ENCODE results near the gene MEI4.
"Not testable (repeated sequence)": the region's sequence is repeated elsewhere in the genome, so short reads cannot be mapped to it uniquely, and the experiment has no call there.

Gene MEI4

DNA sequence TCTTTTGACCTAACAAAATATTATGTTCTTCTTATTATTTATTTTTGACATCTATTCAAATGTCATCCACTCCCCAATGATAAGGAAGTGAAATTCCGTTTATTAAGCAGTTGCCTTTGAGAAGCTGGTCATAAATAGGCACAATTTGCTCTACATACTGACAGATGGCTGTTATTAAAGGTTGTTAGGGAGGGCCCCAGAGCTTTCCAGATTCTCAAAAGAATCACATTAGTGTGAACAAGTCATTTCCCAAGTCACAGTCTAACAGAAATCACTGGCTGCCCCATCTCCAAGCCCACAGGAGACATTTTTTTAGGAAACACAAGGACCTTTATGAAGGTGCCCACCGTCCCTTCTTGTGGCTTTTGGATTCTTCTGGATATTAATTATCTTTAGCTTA, 172.4 kb downstream of the MEI4 start:
- no peak for DNase-seq

DNA sequence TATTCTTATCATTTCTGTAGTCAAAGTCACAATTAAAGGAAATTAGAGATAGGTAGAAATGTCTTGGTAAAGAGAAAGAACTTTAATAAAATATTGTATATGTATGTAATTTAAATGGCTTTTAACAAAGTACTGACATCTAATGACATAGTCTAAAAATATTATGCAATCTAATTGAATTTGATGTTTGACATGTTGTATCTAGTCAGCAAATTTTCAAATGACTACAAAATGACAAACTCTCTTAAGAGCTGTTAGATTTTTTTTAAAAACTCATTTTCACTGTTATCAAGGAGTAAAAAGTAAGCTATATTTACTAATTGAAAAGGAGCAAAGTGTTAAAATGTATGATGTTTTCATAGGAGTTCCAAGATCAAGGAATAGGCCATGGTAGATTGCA, 176.9 kb downstream of the MEI4 start:
- no peak for DNase-seq

DNA sequence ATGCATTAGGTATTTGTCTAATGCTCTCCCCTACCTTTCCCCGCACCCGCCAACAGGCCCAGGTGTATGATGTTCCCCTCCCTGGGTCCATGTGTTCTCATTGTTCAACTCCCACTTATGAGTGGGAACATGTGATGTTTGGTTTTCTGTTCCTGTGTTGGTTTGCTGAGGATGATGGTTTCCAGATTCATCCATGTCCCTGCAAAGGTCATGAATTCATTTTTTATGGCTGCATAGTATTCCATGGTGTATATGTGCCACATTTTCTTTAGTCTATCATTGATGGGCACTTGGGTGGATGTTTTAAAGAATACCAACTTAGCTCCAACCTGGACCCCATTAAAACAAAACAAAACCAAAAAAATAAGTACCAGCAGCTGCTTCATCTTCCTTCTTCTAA, 180.9 kb downstream of the MEI4 start:
- DNase-seq, result not testable (repeated sequence)

DNA sequence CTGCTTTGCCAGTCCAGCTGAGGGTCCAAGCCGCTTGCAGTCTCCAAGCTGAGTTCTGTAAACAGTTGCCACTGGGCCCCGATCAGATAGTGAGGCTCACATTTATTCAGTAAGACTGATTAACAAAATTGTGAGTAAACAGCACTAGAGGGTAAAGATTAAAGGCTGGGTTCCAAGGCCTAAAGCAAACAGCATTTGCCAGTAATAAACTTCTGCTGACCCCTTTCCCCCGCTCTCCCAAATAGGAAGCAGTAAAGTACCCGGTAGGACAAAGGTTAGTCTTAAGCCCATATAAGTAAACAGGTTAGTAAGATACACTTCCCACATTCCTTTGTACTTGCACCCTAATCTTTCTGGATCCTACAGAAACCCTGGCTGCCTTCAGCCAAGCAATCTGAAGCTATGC, 181.8 kb downstream of the MEI4 start:
- no peak for DNase-seq

DNA sequence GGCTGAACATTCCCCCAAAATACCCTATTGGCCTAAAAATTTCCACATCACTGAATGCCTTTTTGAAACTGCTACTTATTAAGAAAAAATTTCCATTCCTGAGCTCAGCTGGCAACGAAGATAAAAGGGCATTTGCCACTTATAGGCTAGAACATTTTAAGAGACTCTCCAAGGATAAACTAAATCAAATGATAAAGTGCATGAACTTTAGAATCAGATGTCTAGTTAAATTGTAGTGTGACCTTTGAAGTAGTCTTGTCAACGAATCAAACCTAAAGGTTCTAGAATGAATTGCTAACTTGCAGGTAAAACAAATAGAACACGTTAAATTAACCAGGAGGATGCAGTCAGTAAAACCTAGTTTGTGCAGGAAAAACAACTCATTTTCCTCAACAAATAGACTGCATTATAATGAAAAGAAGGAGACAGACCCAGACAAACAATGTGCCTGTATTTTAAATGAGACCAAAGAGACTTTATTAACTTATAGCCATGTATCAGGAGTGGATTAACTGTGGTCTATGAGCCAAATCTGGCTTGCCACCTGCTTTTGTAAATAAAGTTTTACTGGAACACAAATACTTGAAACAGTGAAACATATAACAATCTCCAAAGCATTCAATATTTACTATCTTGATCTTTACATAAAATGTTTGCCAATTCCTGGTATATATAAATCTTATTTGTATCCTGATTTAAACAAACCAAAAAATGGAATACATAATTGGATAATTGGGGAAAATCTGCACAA, 184.4 kb downstream of the MEI4 start:
- no peak for DNase-seq

DNA sequence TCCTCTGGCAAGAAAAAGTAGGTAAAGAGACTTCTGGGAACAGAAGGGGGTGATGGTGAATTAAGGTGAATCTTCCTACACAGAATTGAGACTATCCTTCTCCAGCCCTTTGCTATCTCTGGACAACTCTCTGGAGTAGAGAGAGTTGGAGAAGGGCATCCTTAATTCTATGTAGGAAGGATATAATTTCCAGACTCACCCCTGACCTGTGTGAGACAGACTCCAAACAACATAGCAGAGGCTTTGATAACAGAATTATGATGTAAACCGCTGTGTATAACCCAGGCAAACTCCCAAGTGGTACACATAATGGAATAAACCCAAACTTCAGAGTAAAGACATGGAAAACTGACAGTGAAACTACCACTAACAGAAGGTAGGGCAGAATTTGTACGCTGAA, 186.5 kb downstream of the MEI4 start:
- DNase-seq, result no peak

DNA sequence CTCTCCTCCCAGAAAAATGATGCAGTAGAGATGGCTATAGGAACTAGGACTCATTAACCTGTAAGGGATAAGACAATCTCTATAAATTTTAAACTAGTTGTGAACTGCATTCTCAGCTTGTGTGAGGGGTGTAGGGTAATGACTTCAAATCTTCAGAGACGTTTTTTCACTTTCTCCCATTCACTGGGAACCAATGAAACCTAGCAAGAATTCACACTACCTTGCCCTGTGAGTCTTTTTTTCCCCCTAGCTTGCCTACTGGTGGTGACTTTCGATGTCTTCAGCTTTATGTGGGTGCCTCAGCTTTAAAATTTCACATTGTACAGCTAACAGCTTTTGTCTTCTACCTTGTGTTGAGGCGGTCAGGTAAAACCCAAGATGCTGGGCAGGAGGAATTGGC, 192.0 kb downstream of the MEI4 start:
- no peak for DNase-seq

DNA sequence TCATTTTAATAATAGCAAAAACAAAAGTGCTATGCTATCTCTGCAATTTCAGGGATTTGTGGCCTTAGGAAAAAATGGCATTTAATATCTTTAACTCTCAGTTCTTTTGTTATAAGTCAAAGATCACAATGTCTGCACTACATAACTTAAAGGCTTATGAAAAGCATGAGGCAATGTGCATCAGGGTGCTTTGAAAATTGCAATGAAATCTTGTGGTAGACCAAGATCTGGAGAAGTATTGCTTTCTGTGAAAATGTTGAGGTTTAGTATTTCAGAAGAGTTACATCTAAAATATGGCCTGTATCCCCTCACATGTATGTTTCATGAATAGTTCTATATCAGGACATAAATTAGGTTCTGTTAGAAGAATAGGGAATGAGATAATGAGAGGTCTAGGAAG, 200.6 kb downstream of the MEI4 start:
- no peak for DNase-seq

DNA sequence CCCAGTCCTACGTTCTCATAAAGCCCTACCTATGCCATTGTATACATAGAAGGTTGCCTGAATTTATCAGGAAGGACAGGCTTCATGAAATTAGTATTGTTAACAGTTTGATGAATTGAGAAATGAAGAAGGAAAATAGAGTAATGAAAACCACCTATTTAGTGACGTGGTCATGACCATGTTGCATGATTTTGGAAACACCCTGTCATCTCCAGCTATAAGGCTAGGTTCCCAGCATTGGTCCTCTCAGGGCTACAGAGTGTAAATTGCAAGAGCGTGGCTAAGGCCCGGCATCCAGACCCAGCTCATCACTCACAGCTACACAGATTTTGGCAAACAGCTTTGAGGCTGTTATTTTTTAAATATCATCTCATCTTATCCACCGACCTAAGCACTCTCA, 203.6 kb downstream of the MEI4 start:
- no peak for DNase-seq

DNA sequence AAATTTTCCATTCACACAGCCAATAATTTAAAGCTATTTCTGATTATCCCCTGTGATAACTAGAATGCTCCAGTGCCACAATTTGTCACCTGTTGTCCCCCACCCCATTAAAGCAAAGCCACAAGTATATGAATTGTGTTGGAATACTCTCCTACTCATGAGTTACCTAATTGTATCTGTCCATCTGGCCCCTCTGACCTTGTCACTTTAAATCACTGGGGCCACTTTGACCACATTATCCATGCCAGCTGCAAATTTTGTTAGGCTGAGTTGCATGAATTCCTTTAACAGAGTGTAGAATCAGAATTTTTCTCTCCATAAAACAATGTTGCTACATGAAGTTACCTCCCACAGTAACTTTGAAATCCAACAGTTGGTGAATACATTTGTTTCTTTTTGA, 204.6 kb downstream of the MEI4 start:
- no peak for DNase-seq

DNA sequence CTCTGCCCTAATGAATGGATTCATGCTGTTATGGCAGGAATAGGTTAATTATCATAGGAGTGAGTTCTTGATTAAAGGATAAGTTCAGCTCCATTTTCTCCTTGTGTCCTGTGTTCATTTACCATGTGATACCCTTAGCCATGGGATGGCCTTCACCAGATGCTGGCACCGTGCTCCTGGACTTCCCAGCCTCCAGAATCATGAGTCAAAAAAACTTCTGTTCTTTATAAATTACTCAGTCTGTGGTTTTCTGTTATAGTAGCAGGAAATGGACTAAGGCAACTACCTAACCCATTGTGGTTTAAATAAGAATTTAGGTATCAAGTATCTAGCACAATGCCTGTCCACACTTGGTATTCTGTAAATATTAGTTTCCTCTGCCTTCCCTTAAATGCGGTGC, 223.5 kb downstream of the MEI4 start:
- no peak for DNase-seq

DNA sequence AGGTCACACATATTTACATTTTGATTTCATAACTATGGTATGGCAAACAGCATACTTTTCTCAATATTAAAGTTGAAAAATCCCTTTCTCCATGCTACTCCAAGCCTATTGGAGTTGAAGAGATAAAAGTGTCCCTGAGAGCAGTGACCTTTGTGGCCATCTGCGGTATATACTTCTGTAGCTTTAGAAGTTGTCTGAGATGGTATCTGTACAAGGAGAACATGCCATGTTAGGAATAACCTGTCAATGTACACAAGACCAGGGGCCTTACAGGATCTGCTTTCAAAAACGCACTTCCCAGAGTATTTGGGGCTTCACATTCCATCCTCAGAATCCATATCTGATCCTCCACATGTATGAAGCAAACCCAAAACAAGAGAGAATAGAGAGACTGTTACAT, 226.7 kb downstream of the MEI4 start:
- no peak for DNase-seq

DNA sequence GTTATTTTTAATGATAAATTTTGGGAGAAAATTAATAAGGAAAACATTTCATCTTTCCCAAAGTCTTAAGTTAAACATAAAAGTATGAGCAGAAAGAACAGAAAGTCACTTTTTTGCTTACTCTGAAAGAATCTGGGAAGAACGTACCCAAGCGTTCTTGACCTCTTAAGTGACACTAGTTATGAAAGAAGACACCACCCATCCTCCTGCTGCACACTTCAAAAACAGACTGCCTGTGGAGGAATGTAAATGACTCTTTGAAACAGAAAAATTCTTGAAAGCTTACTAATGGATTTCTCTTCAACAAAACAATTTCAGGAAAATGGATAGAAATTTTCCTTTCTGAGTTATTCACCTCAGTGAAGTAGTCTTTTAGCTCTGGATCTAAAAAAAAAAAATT, 227.7 kb downstream of the MEI4 start:
- peak; percentile 39 for DNase-seq

DNA sequence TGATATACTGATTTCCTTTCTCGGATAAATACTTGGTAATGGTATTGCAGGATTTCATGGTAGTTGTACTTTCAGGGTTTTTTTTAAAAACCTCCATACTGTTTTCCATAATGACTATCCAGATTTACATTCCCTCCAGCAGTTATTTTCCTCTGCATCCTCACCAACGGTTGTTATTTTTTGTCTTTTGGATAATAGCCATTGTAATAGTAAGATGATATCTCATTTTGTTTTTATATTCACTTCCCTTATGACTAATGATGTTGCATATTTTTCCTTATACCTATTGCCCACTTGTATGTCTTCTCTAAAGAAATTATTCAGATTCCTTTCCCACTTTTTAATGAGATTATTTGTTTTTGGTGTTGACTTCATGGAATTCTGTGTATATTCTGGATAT, 231.0 kb downstream of the MEI4 start:
- no peak for DNase-seq

DNA sequence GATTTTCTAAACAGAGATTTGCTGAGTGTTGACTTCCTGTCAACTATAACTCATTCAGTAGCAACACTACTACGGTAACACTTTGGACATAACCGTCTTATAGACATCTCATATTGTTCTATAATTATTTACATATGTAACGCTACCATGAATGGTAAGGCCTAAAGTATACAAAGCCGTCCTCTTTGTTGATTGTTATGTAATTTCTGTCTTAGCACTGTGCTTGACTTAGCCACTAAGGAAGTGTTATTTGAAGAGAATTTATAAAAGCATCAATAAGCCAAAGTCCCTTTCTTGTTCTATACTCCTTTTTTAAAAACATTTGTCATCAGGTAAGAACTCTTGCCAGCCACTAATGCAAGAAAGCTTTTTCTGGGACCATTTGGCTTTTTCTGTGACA, 240.6 kb downstream of the MEI4 start:
- no peak for DNase-seq

DNA sequence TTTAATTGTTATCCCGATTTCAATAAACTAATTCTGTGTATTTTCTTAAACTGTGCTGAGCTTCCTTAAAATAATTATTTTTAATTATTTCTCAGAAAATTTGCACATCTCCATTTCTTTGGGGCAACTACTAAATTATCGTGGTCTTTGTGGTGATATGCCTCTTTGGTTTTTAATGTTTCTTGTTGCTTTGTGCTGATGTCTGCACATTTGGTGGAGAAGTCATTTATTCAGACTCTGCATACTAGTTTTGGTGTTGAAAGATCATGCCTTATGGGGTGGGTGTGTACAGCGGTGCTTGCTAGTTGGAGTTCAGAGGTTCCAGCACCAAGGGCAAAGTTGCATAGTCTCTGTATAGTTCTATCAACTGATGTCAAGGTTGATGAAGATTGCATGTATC, 253.2 kb downstream of the MEI4 start:
- no peak for DNase-seq

DNA sequence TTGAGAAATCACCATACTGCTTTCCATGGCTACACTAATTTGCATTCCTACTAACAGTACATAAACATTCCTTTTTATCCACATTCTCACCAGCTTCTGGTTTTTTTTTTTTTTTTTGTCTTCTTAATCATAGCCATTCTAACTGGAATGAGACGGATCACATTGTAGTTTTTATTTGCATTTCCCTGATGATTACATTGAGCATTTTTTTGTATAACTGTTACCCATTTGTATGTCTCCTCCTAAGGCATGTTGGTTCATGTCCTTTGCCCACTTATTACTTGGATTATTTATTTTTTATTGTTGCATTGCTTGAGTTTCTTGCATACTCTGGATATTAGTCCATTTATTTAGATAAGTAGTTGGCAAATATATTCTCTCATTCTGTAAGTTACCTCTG, 258.0 kb downstream of the MEI4 start:
- no peak for DNase-seq

DNA sequence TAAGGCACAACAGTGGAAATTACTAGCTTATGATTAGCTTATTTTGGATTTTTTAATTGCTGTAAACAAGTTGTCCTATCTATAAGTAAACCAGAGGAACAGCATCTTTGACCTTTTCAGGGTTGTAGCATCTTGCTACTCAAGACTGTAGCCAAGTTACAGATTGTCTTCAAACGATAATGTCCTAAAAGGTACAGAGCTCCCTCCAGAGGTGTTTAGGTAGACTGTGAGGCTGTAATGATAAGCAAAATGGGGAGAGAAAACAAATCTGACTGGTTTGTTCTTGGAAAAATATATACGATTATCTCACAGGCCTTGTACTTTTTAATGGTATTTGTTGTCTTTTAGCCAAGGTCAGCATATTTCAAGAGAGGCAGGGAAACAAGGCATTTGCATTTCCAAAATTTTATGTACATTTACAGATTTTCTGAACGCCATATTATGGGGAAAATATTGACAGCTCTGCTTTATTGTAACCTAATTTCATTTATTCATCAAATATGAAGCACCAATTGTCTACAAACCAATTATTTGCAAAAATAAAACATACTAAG, 273.4 kb downstream of the MEI4 start:
- peak; percentile 0 for DNase-seq

DNA sequence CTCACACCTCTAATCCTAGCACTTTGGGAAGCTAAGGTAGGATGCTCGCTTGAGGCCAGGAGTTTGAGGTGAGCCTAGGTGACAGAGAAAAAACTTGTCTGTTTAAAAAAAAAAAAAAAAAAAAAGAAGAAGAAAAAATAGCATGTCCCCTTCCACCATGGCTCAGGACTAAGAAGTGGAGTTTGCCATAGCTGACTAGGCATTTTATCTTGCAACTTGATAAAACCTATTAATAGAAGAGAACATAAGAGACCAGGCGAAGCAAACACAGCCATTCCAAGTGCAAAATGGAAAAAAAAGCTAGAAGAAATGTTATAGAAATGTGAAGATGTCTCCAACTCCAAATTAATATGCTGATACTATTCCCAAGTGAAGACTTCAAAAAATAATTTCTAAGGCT, 277.5 kb downstream of the MEI4 start:
- DNase-seq, result no peak

DNA sequence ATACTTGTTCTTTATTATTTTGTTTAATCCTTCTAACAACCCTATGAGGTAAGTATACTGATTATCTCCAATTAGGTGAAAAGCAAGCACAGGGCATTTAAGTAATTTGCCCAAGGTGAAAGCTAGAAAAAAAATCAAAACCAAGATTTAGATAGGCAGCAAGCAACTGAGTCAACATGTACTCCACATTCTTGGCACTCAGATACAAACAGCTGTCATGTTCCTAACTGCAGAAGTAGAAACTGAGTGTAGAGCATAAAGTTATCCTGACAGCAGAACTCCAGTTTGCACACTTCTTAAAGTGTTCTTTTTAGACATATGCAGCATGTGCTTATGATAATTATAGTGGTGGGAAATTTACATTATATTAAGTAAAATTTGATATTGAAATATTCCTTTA, 278.1 kb downstream of the MEI4 start:
- no peak for DNase-seq

DNA sequence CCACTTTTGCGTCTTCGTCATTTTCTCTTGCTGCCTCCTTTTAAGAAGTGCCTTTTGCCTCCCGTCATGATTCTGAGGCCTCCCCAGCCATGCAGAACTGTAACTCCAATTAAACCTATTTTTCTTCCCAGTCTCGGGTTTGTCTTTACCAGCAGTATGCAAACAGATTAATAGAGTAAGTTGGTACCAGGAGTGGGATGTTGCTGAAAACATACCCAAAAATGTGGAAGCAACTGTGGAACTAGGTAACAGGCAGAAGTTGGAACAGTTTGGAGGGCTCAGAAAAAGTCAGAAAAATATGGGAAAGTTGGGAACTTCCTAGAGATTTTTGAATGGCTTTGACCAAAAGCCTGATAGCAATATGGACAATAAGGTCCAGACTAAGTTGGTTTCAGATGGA, 309.2 kb downstream of the MEI4 start:
- no peak for DNase-seq

DNA sequence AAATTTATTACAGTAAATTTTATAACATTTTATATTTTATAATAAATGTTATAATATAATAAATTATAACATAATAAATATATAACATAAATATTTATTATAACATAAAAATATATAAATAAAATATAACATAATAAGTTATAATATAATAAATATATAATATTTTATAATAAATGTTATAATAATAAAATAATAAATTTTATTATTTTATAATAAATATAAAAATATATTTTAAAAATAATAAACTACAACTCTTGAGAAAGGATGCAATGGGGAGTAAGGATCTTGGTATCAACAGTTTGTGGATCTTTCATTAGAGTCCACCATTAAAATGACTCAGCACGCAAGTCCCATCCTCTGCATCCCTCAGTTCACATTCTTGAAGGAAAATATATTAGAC, 312.6 kb downstream of the MEI4 start:
- DNase-seq, result no peak

DNA sequence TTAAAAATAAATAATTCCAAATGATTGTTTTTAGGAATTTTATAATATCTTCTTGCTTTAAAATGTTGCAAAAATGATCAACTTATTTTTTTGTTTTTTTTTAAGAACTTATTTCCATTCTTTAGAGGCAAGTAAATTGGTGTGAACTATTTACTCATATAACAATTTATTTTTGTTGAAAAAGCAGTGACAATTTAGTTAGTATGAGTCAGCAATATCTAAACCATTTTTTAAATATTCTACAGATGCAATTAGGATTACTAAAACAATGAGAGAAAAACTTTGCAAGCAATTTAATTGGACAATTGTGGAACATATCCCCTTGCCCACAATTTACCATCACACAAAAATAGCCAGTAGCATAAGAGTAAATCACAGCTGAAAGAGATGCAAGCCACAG, 319.5 kb downstream of the MEI4 start:
- DNase-seq, result no peak
